SJSA1 (cell line): ENCODE data around the gene ARHGAP26. TPM values are rescaled to one million over a fixed set of nuclear protein-coding genes. Genes with fewer than 3 reads are reported as not detected.
A peak's percentile ranks its signal among the peaks of the same experiment; 100 is the strongest.

ENCODE experiments used
- DNase-seq, 2 experiments: peaks; one replicate each; pipeline ENCODE4 v3.0.0-alpha.2; 2015 to 2020; ENCODE audit warnings: low spot score in 2 of 2, low read depth in 1 of 2
- H3K27ac ChIP-seq: fragments of 250-450 bp; sonication (Bioruptor Pico); 2 replicates; pipeline ENCODE4 v1.5.1; 2020; ENCODE audit warnings: mild to moderate bottlenecking, moderate library complexity
- H3K27me3 ChIP-seq: fragments of 250-450 bp; sonication (Bioruptor Pico); replicated peaks from 2 replicates; pipeline ENCODE4 v1.5.1; 2020; ENCODE audit warnings: mild to moderate bottlenecking, moderate library complexity
- H3K36me3 ChIP-seq: fragments of 250-450 bp; sonication (Bioruptor Pico); 2 replicates; pipeline ENCODE4 v1.5.1; 2020; ENCODE audit warnings: mild to moderate bottlenecking
- H3K4me1 ChIP-seq: fragments of 250-450 bp; sonication (Bioruptor Pico); replicated peaks from 2 replicates; pipeline ENCODE4 v1.6.1; 2021; ENCODE audit warnings: mild to moderate bottlenecking
- H3K4me3 ChIP-seq: fragments of 250-450 bp; sonication (Bioruptor Pico); 2 replicates; pipeline ENCODE4 v1.5.1; 2020; ENCODE audit warnings: mild to moderate bottlenecking
- H3K9me3 ChIP-seq: fragments of 250-450 bp; sonication (Bioruptor Pico); replicated peaks from 2 replicates; pipeline ENCODE4 v1.5.1; 2020; ENCODE audit warnings: mild to moderate bottlenecking
- total RNA-seq: library from RNA; depleted of rRNA; stranded (reverse); fragments of >200 nt; shearing (Covaris generic); gene quantifications from 2 replicates; pipeline ENCODE4 v1.2.3, GENCODE V29; 2014

ARHGAP26 gene
- total RNA-seq, 1 experiment from 2014 or later = 10.2 TPM

DNA sequence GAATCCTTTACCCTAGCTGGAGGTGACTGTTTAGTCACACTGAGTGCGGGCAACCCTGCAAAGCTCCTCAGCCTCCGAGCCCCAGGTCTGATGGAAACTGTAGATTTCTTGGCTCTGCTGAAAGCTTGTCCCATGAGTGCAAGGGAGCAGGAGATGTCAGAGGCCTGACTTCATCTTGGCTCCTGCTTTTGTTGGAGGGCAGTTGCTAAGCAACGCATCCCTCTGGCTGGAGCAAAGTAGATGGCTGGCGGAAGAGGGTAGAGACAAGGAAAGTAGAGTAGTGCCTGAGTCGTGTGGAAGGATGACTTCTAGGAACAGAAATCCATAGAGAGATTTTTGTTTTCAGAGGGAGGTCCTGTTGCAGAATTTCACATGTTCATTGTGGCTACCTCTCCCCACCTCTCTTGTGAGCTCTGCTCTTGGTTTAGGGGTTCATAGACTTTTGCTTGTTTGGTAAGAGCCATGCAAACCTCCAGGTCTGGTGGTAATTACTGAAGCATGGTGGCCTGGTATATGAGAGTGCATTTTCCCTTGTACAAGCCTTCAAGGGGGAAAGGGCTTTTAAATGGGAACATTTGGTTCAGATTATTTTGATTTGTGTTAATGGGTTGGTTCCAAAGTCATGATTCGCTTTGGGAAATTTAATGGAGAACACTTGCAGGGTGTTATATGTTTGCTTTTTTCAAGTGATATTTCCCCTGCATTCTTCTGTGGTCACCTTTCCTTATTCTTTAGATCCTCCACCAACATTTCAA is 71.5 kb downstream of the ARHGAP26 start:
- H3K27me3 ChIP-seq = no peaks in the 10 kb centered on the region
- H3K4me1 ChIP-seq = peaks cover 52% of the 10 kb centered on the region
- H3K36me3 ChIP-seq = no peaks in the 10 kb centered on the region
- H3K9me3 ChIP-seq = no peaks in the 10 kb centered on the region
- no peak overlapping the region; the same call in 1 of the 2 replicates for H3K27ac ChIP-seq
- H3K4me3 ChIP-seq = no peak overlapping the region
- DNase-seq = no peak

- Histone ChIP-seq H3K36me3 (no peaks in the 10 kb centered on the region), H3K27me3 (no peaks in the 10 kb centered on the region), H3K27ac (no peak overlapping the region), H3K4me1 (peaks cover 66% of the 10 kb centered on the region), H3K4me3 (no peak overlapping the region), H3K9me3 (no peaks in the 10 kb centered on the region)
- DNase-seq = no peak
Measured at GRCh38 chr5:142842994-142843905, 73.1 kb downstream of the ARHGAP26 start.

DNA sequence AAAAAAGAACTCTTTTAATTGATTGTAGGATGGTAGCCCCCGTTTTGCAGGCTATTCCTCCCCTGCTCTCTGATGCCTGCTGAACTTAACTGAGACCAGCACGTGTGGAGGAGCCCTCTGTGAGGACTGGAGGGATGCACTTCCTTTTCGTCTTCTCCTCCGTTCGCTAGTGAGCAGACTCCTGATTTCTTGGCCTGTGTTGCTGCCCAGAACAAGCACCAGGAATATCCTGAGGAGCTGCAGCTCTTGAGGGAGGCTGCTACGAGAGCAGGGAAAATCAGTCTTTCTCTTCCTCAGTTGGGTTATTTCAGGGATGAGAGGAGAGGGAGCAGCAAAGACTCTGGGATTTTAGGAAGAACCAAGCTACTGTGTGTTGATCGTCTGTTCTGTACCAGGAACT is 74.7 kb downstream of the ARHGAP26 start:
- Histone ChIP-seq H3K4me3 (no peak overlapping the region), H3K4me1 (peaks cover 80% of the 10 kb centered on the region), H3K27me3 (no peaks in the 10 kb centered on the region), H3K27ac (peak overlapping the region; percentile 78), H3K9me3 (no peaks in the 10 kb centered on the region), H3K36me3 (no peaks in the 10 kb centered on the region)
- DNase-seq = no peak

GRCh38 chr5:142845402-142845921 is 75.3 kb downstream of the ARHGAP26 start:
- Histone ChIP-seq H3K27me3 (no peaks in the 10 kb centered on the region), H3K27ac (peak overlapping the region; percentile 78), H3K4me3 (no peak overlapping the region), H3K4me1 (peaks cover 77% of the 10 kb centered on the region), H3K36me3 (no peaks in the 10 kb centered on the region), H3K9me3 (no peaks in the 10 kb centered on the region)
- DNase-seq = peak; percentile 69 to 83

DNA sequence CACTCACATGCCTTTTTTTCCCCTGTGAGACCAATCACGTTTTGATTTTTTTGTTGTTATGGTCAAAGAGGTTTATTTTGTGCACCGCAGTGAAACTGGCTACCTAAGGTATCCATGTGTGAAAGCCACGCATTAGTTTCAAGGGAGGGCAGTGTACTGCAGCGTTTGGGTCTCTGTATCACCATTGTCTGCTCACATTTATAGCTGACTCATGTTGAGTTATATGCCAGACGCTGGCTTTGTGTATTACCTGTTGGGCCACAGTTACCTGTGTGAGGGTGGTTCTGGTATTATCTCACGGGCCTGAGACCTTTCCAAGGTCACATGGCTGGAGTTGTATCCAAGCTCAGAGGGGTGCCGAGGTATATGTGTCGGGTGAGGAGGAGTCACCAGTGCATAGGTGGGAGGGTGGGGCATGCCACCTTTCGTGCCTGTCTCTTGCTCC is 75.8 kb downstream of the ARHGAP26 start:
- Histone ChIP-seq H3K4me3 (no peak overlapping the region), H3K27me3 (no peaks in the 10 kb centered on the region), H3K36me3 (no peaks in the 10 kb centered on the region), H3K27ac (peak overlapping the region; percentile 78), H3K4me1 (peaks cover 73% of the 10 kb centered on the region), H3K9me3 (no peaks in the 10 kb centered on the region)
- no peak for DNase-seq

GRCh38 chr5:142846406-142846805 is 76.2 kb downstream of the ARHGAP26 start:
- H3K36me3 ChIP-seq = no peaks in the 10 kb centered on the region
- DNase-seq = no peak

GRCh38 chr5:142847898-142848790 is 78.0 kb downstream of the ARHGAP26 start:
- DNase-seq = peak; percentile 93 to 98
- H3K4me3 ChIP-seq = no peak overlapping the region
- H3K9me3 ChIP-seq = no peaks in the 10 kb centered on the region
- H3K27me3 ChIP-seq = no peaks in the 10 kb centered on the region
- H3K36me3 ChIP-seq = no peaks in the 10 kb centered on the region
- H3K4me1 ChIP-seq = peaks cover 57% of the 10 kb centered on the region
- peak overlapping the region; percentile 78 for H3K27ac ChIP-seq

More at GRCh38 chr5:142846406-142846805, 76.2 kb downstream of the ARHGAP26 start:
- Histone ChIP-seq H3K4me1 (peaks cover 70% of the 10 kb centered on the region), H3K27me3 (no peaks in the 10 kb centered on the region), H3K9me3 (no peaks in the 10 kb centered on the region), H3K4me3 (no peak overlapping the region), H3K27ac (peak overlapping the region; percentile 78)

GRCh38 chr5:142849466-142849865 is 79.3 kb downstream of the ARHGAP26 start:
- DNase-seq = no peak
- H3K4me1 ChIP-seq = peaks cover 65% of the 10 kb centered on the region
- H3K27ac ChIP-seq = peak overlapping the region; percentile 78; the same call in 1 of the 2 replicates
- H3K36me3 ChIP-seq = no peaks in the 10 kb centered on the region
- H3K27me3 ChIP-seq = no peaks in the 10 kb centered on the region
- H3K4me3 ChIP-seq = no peak overlapping the region
- no peaks in the 10 kb centered on the region for H3K9me3 ChIP-seq

DNA sequence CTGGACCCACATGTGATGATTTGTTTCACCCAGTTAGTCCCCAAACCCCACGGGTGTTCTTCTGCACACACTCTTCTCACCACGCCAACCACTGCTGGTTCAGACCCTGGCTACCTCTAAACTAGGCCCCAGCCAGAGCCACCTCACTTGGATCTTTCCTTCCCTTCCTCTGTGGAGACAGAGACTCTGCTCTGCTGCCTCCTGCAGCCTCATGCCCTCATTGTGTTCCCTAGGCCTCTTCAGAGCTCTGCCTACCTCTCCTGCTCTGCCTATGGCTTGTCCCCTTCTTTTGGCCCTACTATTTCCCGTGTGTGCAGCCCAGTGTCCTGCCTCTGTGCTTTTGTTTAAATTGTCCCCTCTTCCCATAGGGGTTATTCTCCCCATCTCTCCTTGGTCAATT is 79.7 kb downstream of the ARHGAP26 start:
- Histone ChIP-seq H3K27ac (no peak overlapping the region), H3K4me1 (peaks cover 65% of the 10 kb centered on the region), H3K9me3 (no peaks in the 10 kb centered on the region), H3K36me3 (no peaks in the 10 kb centered on the region), H3K4me3 (no peak overlapping the region), H3K27me3 (no peaks in the 10 kb centered on the region)
- DNase-seq = no peak

DNA sequence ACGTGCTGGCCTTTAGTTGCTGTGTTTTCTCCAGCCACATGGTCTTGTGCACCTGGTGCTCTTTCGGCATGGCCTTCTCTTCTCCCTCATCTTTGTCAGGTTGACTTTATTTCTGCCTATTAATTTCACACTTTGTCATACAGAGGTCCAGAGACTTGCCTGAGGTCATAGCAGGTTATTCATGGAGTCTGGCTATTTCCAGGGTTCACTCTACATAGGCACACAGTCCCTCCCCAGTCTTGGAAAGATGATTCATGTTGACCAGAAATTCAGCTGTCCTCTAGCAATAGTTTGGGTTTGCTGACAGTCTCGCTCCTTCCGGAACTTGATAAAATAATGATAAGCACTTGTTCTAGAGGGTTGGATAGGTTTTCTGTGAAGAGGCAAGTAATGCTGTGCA is 81.6 kb downstream of the ARHGAP26 start:
- DNase-seq = no peak
- Histone ChIP-seq H3K27ac (no peak overlapping the region), H3K9me3 (no peaks in the 10 kb centered on the region), H3K4me1 (peaks cover 65% of the 10 kb centered on the region), H3K4me3 (no peak overlapping the region), H3K36me3 (no peaks in the 10 kb centered on the region), H3K27me3 (no peaks in the 10 kb centered on the region)

- Histone ChIP-seq H3K4me3 (no peak overlapping the region), H3K36me3 (no peaks in the 10 kb centered on the region), H3K9me3 (no peaks in the 10 kb centered on the region), H3K27me3 (no peaks in the 10 kb centered on the region), H3K4me1 (peaks cover 65% of the 10 kb centered on the region), H3K27ac (no peak overlapping the region)
- DNase-seq = no peak
Measured at GRCh38 chr5:142852416-142853198, 82.4 kb downstream of the ARHGAP26 start.

DNA sequence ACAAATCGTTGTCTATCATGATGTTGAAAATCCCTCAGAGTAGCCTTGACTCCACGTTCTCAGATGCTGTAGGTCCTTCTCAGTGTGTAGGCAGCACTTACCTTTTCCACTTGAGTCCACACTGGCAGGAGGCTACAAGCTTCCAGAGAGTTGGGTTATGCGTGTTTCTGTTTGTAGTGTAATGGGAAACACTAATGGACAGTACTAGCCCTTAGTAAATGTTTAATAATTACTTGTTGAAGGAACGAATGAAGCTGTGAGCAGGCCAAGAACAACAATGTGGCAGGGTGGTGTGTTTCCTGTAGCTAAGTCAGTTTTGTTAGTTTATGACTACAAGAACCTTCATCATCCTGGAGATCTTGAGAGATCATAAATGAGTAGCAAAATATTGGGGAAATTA is 83.5 kb downstream of the ARHGAP26 start:
- Histone ChIP-seq H3K36me3 (no peaks in the 10 kb centered on the region), H3K4me3 (no peak overlapping the region), H3K9me3 (no peaks in the 10 kb centered on the region), H3K4me1 (peaks cover 68% of the 10 kb centered on the region), H3K27ac (no peak overlapping the region), H3K27me3 (no peaks in the 10 kb centered on the region)
- no peak for DNase-seq
